ENCODE measurements around the gene ANK3.

Gene ANK3

GRCh38 chr10:60167050-60167449, 222.6 kb downstream of the ANK3 start:
- no peak for DNase-seq

- no peak for DNase-seq
Observed at GRCh38 chr10:60163786-60164185, 225.9 kb downstream of the ANK3 start.

- no peak for DNase-seq
Observed at GRCh38 chr10:60162631-60163030, 227.0 kb downstream of the ANK3 start.

GRCh38 chr10:60155943-60156683, 233.6 kb downstream of the ANK3 start:
- DNase-seq: no peak

GRCh38 chr10:60155099-60155877, 234.4 kb downstream of the ANK3 start:
- no peak for DNase-seq

GRCh38 chr10:60149003-60149402, 240.7 kb downstream of the ANK3 start:
- no peak for DNase-seq

GRCh38 chr10:60148266-60148840, 241.3 kb downstream of the ANK3 start:
- no peak for DNase-seq

- DNase-seq: no peak
Observed at GRCh38 chr10:60147576-60148265, 242.0 kb downstream of the ANK3 start.

GRCh38 chr10:60147025-60147424, 242.7 kb downstream of the ANK3 start:
- DNase-seq: no peak

GRCh38 chr10:60144099-60144498, 245.6 kb downstream of the ANK3 start:
- DNase-seq: no peak

GRCh38 chr10:60142736-60143135, 246.9 kb downstream of the ANK3 start:
- DNase-seq: no peak

GRCh38 chr10:60141896-60142559, 247.6 kb downstream of the ANK3 start:
- DNase-seq: no peak

GRCh38 chr10:60140651-60141632, 248.7 kb downstream of the ANK3 start:
- no peak for DNase-seq

- DNase-seq: no peak
Observed at GRCh38 chr10:60139798-60140566, 249.7 kb downstream of the ANK3 start.

GRCh38 chr10:60139290-60139689, 250.4 kb downstream of the ANK3 start:
- DNase-seq: no peak

- no peak for DNase-seq
Observed at GRCh38 chr10:60138842-60139241, 250.8 kb downstream of the ANK3 start.

- DNase-seq: no peak
Observed at GRCh38 chr10:60138026-60138425, 251.6 kb downstream of the ANK3 start.

GRCh38 chr10:60137292-60137992, 252.2 kb downstream of the ANK3 start:
- DNase-seq: no peak

- no peak for DNase-seq
Observed at GRCh38 chr10:60135020-60135419, 254.7 kb downstream of the ANK3 start.

GRCh38 chr10:60134548-60134947, 255.1 kb downstream of the ANK3 start:
- DNase-seq: no peak

Measured in SW 1271 (cell line).